Pancreas (tissue), 10 donors: ENCODE results near the gene EZR. TPM values are rescaled to one million over a fixed set of nuclear protein-coding genes. Genes with fewer than 3 reads are reported as not detected.
"Not testable (repeated sequence)": the region's sequence is repeated elsewhere in the genome, so short reads cannot be mapped to it uniquely, and the experiment has no call there.

Experiments
- ATAC-seq, 4 donors: fragments of 200-7000 bp; cut with Tn5 transposase; one replicate each; pipeline versions ENCODE4 v1.8.0 to v1.9.1; 2020; ENCODE audit warnings: mild to moderate bottlenecking in 4 of 4, moderate library complexity in 4 of 4
- DNase-seq, 6 donors: peaks; one replicate each; pipeline ENCODE4 v3.0.0-alpha.2; 2020
- FAIRE-seq: peaks from 2 replicates; lab custom pipeline; 2012; peaks lifted over from hg19 to GRCh38; lab: Jason Lieb, UNC
- H3K27ac ChIP-seq, 4 donors: fragments of 200-600 bp; sonication (generic); 1 replicate in 3 of 4; 2 replicates in 1 of 4; pipeline versions ENCODE4 v1.5.0 to v1.8.0; 2020
- H3K27me3 ChIP-seq, 4 donors: fragments of 200-600 bp; one replicate each; pipeline ENCODE4 v1.8.0; 2021
- H3K36me3 ChIP-seq, 3 donors: fragments of 200-600 bp; sonication (generic) in 1 of 3; one replicate each; pipeline versions ENCODE4 v1.5.0 to v1.8.0; 2020 to 2021
- H3K4me1 ChIP-seq, 3 donors: fragments of 200-600 bp; one replicate each; pipeline ENCODE4 v1.8.0; 2021
- H3K4me3 ChIP-seq, 4 donors: fragments of 200-600 bp; sonication (generic) in 2 of 4; one replicate each; pipeline versions ENCODE4 v1.5.0 to v1.8.0; 2020 to 2021
- H3K9me3 ChIP-seq, 4 donors: fragments of 200-600 bp; one replicate each; pipeline ENCODE4 v1.8.0; 2021
- WGBS, 2 donors: extraction: QIAGEN DNeasy Blood & Tissue Kit; methylation state at CpG; one replicate each; pipeline ENCODE4 v1.1.7; 2013; 5-methylcytosine and 5-hydroxymethylcytosine counted together
- intact Hi-C, 3 donors: fragments of 100-400 bp; cut with DNase I; formaldehyde crosslinking; loops; one replicate each; pipeline versions ENCODE4 v1.11.1 to v1.14.2; 2022
- polyA plus RNA-seq, 2 donors: library from polyadenylated mRNA; stranded (reverse); fragments of 200-250 nt; gene quantifications; one replicate each; pipeline ENCODE4 v1.2.3, GENCODE V29; 2013
- total RNA-seq, 6 donors: library from RNA; stranded (reverse); fragmentation: NEBNext Ultra II Directional in 4 of 6; extraction: Animal tissue kit (Norgen Biotek cat#: 25700) in 4 of 6; gene quantifications; one replicate each; pipeline versions ENCODE4 v1.2.1 to v1.2.4, GENCODE V29; 2021 to 2023
- TF ChIP-seq, protein P1 (sequence below), 4 donors: fragments of 200-600 bp; sonication (generic) in 3 of 4; IDR thresholded peaks; one replicate each; pipeline versions ENCODE4 v1.5.0 to v1.8.0; 2021; ENCODE audit warnings: antibody characterized with exemption in 4 of 4
- donor health status: healthy with polysubstance abuse.
- donor health status: DM: no; HTN: no; CAD: no; lungs with moderate emphysema.
- donor health status: DM: no; HTN: no; CAD: no.
- donor health status: control.
- donor health status: control.
- donor health status: Bipolar disorder and iron deficiency.
- donor health status: DM: yes; HTN: yes; CAD: no.
- donor health status: DM: no; HTN: no; CAD: no.
- donor health status: DM: no; HTN: no; CAD: no.
- donor health status: DM: yes; HTN: yes; CAD: no.

Gene EZR
- total and polyA plus RNA-seq, 8 donors, result 68.1 to 109 (median 89.7) TPM

DNA sequence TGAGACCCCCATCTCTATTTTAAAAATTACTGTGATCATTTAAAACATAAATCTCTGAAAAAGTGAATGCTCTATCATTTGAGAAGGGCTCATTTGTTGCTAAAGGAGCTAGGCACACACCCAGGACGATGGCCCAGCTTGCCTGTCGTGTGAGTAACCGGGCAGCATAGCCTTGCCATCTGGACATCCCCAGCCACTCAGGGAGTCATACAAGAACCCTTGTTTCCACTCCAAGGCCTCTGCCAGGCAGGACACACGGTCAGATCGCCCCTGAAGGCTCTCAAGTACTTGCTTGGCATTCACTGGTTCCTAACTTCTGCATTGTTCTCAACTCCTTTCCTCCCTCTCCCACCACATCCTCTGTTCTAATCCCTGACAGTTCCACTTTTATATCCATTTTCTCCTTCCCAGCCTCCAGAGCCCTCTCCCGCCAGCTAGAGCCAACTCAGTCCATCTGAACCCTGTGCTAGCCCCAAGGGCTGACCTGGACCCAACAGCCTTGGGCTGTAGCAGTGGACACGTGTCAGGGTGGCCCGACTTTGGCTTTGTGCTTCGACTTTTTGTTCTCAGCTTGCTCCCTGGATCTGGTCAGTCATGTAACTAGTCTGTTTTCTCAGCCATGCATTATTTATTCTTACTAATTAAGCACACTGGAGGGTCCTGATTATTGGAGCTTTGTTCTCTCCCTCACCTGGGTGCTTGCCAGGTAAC, 15.7 kb upstream of the EZR start:
- 76 to 80% methylated on average over 9 of the region's 9 CpGs for WGBS, 2 donors
- intact Hi-C loops, result no loop called here
- Histone ChIP-seq H3K4me1 (peaks cover 3 to 6% (median 3%) of the 10 kb centered on the region in 3 donors), H3K27me3 (no peaks in the 10 kb centered on the region), H3K4me3 (peak overlapping the region in 1 of 4 donors; percentile 27), H3K9me3 (no peaks in the 10 kb centered on the region), H3K36me3 (no peaks in the 10 kb centered on the region), H3K27ac (peak overlapping the region in 3 of 4 donors; percentile 55 to 81 (median 80))
- FAIRE-seq, result no peak
- TF ChIP-seq, protein P1, sequence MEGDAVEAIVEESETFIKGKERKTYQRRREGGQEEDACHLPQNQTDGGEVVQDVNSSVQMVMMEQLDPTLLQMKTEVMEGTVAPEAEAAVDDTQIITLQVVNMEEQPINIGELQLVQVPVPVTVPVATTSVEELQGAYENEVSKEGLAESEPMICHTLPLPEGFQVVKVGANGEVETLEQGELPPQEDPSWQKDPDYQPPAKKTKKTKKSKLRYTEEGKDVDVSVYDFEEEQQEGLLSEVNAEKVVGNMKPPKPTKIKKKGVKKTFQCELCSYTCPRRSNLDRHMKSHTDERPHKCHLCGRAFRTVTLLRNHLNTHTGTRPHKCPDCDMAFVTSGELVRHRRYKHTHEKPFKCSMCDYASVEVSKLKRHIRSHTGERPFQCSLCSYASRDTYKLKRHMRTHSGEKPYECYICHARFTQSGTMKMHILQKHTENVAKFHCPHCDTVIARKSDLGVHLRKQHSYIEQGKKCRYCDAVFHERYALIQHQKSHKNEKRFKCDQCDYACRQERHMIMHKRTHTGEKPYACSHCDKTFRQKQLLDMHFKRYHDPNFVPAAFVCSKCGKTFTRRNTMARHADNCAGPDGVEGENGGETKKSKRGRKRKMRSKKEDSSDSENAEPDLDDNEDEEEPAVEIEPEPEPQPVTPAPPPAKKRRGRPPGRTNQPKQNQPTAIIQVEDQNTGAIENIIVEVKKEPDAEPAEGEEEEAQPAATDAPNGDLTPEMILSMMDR (IDR thresholded peaks at IDR 0.05), result no peak
- no peak for DNase-seq
- ATAC-seq, result peak in 2 of 4 donors; percentile 26 to 27

DNA sequence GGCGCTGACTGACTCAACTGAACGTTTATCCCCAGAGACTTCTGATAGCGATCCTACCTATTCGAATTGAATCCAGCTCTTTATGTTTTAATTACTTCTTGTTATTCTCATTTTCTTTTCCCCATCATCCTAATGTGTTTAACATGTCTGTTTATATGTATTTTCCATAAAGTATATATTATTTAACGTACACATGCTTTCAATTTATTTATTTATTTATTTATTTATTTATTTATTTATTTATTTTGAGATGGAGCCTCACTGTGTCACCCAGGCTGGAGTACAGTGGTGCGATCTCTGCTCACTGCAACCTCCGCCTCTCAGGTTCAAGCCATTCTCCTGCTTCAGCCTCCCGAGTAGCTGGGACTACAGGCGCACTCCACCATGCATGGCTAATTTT, 13.6 kb upstream of the EZR start:
- H3K9me3 ChIP-seq, intact Hi-C loops: not testable (repeated sequence)
- 93 to 94% methylated on average over 9 of the region's 9 CpGs for WGBS, 2 donors

DNA sequence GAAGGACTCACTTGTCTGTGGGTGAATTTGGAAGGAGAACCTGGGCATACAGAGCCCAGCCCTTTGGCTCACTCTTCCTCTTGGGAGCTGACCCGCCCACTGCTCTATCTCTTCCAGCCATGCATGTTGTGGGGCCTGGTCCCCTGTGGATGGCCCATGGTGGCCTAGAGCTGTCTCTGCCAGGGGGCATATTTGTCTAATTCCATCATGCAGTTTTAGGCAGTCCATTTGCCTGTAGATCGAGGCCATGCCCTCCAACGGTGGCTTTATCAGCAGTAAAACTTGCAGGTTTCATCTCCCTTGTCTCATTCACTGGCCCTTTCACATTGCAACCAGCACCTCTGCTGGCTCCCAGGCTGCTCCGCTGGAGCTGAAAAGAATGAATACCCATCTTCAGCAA, 12.9 kb upstream of the EZR start:
- ATAC-seq (no peak), FAIRE-seq (no peak), DNase-seq (no peak)
- 85 to 92% methylated on average over 4 of the region's 4 CpGs for WGBS, 2 donors
- Histone ChIP-seq H3K9me3 (no peaks in the 10 kb centered on the region), H3K27ac (no peak overlapping the region), H3K4me1 (peaks cover 3 to 6% (median 3%) of the 10 kb centered on the region in 3 donors), H3K27me3 (no peaks in the 10 kb centered on the region), H3K36me3 (no peaks in the 10 kb centered on the region), H3K4me3 (no peak overlapping the region)
- intact Hi-C loops, result no loop called here
- TF ChIP-seq, protein P1 (IDR thresholded peaks at IDR 0.05), result no peak

More for the DNA sequence above, 13.6 kb upstream of the EZR start:
- not testable (repeated sequence) for H3K4me3 ChIP-seq, H3K36me3 ChIP-seq, H3K4me1 ChIP-seq, ATAC-seq, H3K27ac ChIP-seq, DNase-seq, FAIRE-seq, H3K27me3 ChIP-seq

DNA sequence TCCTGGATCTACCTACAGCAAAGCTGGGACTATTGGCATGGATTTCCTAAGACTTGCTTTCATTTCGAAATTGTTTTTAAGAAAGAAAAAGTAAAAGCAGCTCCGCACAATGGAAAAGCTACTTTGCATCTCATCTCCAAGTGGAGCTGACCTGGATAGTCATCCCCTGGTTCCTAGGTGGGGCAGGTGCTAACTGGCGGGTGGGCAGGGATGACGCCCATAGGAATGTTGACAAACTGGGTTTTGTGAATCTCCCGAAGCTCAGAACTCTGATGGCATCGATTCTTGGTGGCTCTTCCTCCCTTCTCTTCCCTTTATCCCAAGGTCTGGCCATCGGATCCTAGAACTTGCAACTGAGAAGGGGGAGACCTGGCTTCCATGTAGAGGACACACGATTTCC, 12.4 kb upstream of the EZR start:
- no peaks in the 10 kb centered on the region for H3K36me3 ChIP-seq
- H3K9me3 ChIP-seq, result no peaks in the 10 kb centered on the region
- FAIRE-seq (no peak), DNase-seq (no peak), ATAC-seq (no peak)
- intact Hi-C loops, result no loop called here
- no peaks in the 10 kb centered on the region for H3K27me3 ChIP-seq
- TF ChIP-seq, protein P1 (IDR thresholded peaks at IDR 0.05), result no peak
- no peak overlapping the region for H3K4me3 ChIP-seq
- 89 to 90% methylated on average over 8 of the region's 8 CpGs for WGBS, 2 donors
- H3K4me1 ChIP-seq, result peaks cover 3 to 6% (median 3%) of the 10 kb centered on the region in 3 donors
- H3K27ac ChIP-seq, result no peak overlapping the region

DNA sequence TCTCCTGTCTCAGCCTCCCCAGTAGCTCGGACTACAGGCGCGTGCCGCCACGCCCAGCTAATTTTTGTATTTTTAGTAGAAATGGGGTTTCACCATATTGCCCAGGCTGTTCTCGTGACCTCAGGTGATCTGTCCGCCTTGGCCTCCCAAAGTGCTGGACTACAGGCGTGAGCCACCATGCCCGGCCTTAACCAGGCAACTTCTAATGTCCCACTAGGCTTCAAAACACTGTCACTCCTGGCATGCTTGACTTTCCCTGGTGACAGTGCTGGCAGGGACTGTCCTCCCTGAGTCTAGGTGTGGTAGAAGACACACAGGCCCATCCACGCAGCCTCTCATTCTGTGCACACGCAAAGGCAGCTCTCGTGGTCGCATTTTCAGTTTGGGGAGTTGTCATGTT, 11.6 kb upstream of the EZR start:
- H3K27me3 ChIP-seq, result no peaks in the 10 kb centered on the region
- intact Hi-C loops, result no loop called here
- DNase-seq (no peak), FAIRE-seq (no peak), ATAC-seq (no peak)
- TF ChIP-seq, protein P1 (IDR thresholded peaks at IDR 0.05), result no peak
- H3K9me3 ChIP-seq, result no peaks in the 10 kb centered on the region
- H3K36me3 ChIP-seq, result no peaks in the 10 kb centered on the region
- peaks cover 0 to 6% (median 0%) of the 10 kb centered on the region in 3 donors for H3K4me1 ChIP-seq
- WGBS, 2 donors, result 96 to 98% methylated on average over 13 of the region's 13 CpGs
- H3K27ac ChIP-seq, result no peak overlapping the region
- no peak overlapping the region for H3K4me3 ChIP-seq
